ENCODE data around the gene TMEM165.

TMEM165 gene

DNA sequence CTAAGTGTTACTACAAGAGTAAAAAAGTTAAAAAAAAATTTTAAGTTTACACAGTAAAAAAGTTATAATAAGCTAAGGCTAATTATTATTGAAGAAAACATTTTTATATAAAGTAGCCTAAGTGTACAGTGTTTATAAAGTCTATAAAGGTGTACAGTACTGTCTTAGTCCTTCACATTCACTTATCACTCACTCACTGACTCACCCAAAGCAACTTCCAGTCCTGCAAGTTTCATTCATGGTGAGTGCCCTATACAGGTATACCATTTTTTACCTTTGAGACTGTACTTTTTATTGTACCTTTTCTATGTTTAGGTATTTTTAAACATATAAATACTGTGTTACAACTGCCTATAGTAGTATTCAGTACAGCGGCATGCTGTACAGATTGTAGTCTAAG lies 74.2 kb downstream of the TMEM165 start:
- DNase-seq = no peak
